A673 (cell line): ENCODE results near the gene PCOLCE2. TPM values are rescaled to one million over a fixed set of nuclear protein-coding genes. Genes with fewer than 3 reads are reported as not detected.

Experiments
- BruUV-seq: library from RNA; stranded (reverse); fragments of 400-500 nt; replicated peaks from 2 replicates; lab custom pipeline; 2021; lab: Mats Ljungman, UMichigan
- CTCF ChIA-PET: fragments of 300-600 bp; sonication (Branson Sonifier 250); formaldehyde crosslinking; loops from one replicate; lab custom pipeline; 2022; ENCODE audit warnings: antibody characterized with exemption; lab: Charles Lee
- POLR2A ChIA-PET: fragments of 300-600 bp; sonication (Branson Sonifier 250); formaldehyde crosslinking; loops from one replicate; lab custom pipeline; 2022; ENCODE audit warnings: antibody characterized with exemption; ENCODE audit not compliant: low non-redundant PET; lab: Charles Lee
- DNase-seq: peaks from one replicate; pipeline ENCODE4 v3.0.0-alpha.2; 2015; ENCODE audit warnings: low spot score
- H3K27ac ChIP-seq: fragments of 200-600 bp; sonication (generic); 2 replicates; pipeline ENCODE4 v1.5.1; 2016; ENCODE audit warnings: mixed run types, low read depth, mild to moderate bottlenecking, mixed read lengths, antibody characterized with exemption, low read length; ENCODE audit not compliant: poor library complexity, severe bottlenecking
- H3K27me3 ChIP-seq: fragments of 200-600 bp; sonication (generic); replicated peaks from 2 replicates; pipeline ENCODE4 v1.6.1; 2017; ENCODE audit warnings: mixed run types, low read depth, mild to moderate bottlenecking, mixed read lengths, antibody characterized with exemption, low read length; ENCODE audit not compliant: insufficient read depth, poor library complexity
- H3K36me3 ChIP-seq: fragments of 200-600 bp; sonication (generic); 2 replicates; pipeline ENCODE4 v1.6.1; 2016; ENCODE audit warnings: mixed run types, mild to moderate bottlenecking, mixed read lengths, antibody characterized with exemption, low read length; ENCODE audit not compliant: insufficient read depth, poor library complexity, severe bottlenecking
- H3K4me1 ChIP-seq: fragments of 200-600 bp; sonication (generic); 2 replicates; pipeline ENCODE4 v1.6.1; 2017; ENCODE audit warnings: mixed run types, mild to moderate bottlenecking, mixed read lengths, antibody characterized with exemption, low read length; ENCODE audit not compliant: insufficient read depth, poor library complexity, severe bottlenecking
- H3K4me3 ChIP-seq: fragments of 200-600 bp; sonication (generic); 2 replicates; pipeline ENCODE4 v1.5.1; 2016; ENCODE audit warnings: low read depth, mixed run types, mild to moderate bottlenecking, mixed read lengths, low read length; ENCODE audit not compliant: poor library complexity, severe bottlenecking
- H3K9me3 ChIP-seq: fragments of 200-600 bp; sonication (generic); 2 replicates; pipeline ENCODE4 v1.6.1; 2016; ENCODE audit warnings: mixed run types, low read depth, mild to moderate bottlenecking, mixed read lengths, antibody characterized with exemption, low read length; ENCODE audit not compliant: poor library complexity, severe bottlenecking
- EZH2 ChIP-seq: fragments of 200-600 bp; sonication (generic); IDR thresholded peaks from 2 replicates; pipeline ENCODE4 v1.6.1; 2017; ENCODE audit warnings: borderline replicate concordance, low read depth, mild to moderate bottlenecking, mixed read lengths, antibody characterized with exemption, low read length; ENCODE audit not compliant: poor library complexity, severe bottlenecking
- intact Hi-C: fragments of 100-400 bp; cut with micrococcal nuclease; formaldehyde crosslinking; loops from one replicate; pipeline ENCODE4 v1.10.0; 2022; ENCODE audit not compliant: unreplicated experiment
- total RNA-seq: library from RNA; stranded (reverse); gene quantifications from 2 replicates; pipeline ENCODE4 v1.2.3, GENCODE V29; 2021
- TF ChIP-seq, protein P1 (sequence below): fragments of 300-800, 200-600 bp; sonication (generic); conservative IDR thresholded peaks from 2 replicates; pipeline ENCODE4 v1.5.1; 2017; ENCODE audit warnings: low read depth, mild to moderate bottlenecking, antibody characterized with exemption, low read length, moderate library complexity, mixed read lengths

The PCOLCE2 gene
- total RNA-seq, 1 experiment from 2014 or later: 6.4 TPM

DNA sequence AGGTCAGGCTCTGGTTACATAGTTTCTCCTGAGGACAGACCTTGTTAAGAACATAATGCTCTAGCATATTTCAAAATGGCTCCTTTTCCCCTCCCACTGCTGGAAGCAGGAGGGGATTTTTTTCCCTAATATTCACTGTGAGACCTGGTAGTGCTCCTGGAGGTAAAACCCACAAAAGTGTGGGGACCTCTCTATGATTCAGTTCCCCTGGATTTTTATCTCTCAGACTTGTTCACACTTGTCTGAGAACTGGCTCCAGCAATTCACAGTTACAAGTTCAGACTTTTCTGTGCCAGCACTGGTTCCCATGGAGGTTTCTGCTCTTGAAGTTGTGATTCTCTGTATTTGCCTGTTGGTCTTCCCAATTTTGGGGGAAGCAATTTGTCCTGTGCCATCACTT, 36.3 kb upstream of the PCOLCE2 start:
- intact Hi-C loops: no loop called here
- BruUV-seq: no TSS peak

DNA sequence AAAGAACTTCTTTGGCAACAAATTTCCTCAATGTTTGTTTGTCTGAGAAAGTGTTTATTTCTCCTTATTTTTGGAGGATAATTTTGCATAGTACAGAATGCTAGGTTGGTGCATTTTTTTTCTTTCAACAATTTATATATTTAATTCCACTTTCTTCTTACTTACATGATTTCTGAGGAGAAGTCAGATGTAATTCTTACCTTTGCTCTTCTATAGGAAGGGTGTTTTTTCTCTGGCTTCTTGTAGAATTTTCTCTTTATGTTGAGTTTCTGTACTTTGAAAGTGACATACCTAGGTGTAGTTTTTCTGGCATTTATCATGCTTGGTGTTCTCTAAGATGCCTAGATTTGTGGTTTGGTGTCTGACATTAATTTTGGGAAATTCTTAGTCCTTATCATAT, 34.8 kb upstream of the PCOLCE2 start:
- intact Hi-C loops: no loop called here
- no peaks in the 10 kb centered on the region for H3K36me3 ChIP-seq
- CTCF ChIA-PET: no interaction called here
- no peak overlapping the region for H3K4me3 ChIP-seq
- no peak overlapping the region for H3K27ac ChIP-seq
- H3K9me3 ChIP-seq: no peaks in the 10 kb centered on the region
- TF ChIP-seq, protein P1, sequence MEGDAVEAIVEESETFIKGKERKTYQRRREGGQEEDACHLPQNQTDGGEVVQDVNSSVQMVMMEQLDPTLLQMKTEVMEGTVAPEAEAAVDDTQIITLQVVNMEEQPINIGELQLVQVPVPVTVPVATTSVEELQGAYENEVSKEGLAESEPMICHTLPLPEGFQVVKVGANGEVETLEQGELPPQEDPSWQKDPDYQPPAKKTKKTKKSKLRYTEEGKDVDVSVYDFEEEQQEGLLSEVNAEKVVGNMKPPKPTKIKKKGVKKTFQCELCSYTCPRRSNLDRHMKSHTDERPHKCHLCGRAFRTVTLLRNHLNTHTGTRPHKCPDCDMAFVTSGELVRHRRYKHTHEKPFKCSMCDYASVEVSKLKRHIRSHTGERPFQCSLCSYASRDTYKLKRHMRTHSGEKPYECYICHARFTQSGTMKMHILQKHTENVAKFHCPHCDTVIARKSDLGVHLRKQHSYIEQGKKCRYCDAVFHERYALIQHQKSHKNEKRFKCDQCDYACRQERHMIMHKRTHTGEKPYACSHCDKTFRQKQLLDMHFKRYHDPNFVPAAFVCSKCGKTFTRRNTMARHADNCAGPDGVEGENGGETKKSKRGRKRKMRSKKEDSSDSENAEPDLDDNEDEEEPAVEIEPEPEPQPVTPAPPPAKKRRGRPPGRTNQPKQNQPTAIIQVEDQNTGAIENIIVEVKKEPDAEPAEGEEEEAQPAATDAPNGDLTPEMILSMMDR: no peak
- no peak for TF ChIP-seq EZH2
- no peaks in the 10 kb centered on the region for H3K27me3 ChIP-seq
- POLR2A ChIA-PET: no interaction called here
- BruUV-seq: no TSS peak
- DNase-seq: no peak
- no peaks in the 10 kb centered on the region for H3K4me1 ChIP-seq

More for the DNA sequence above, 36.3 kb upstream of the PCOLCE2 start:
- no peak for DNase-seq
- no peaks in the 10 kb centered on the region for H3K9me3 ChIP-seq
- no peak for TF ChIP-seq EZH2
- TF ChIP-seq, protein P1: no peak
- no peaks in the 10 kb centered on the region for H3K4me1 ChIP-seq
- no peak overlapping the region for H3K4me3 ChIP-seq
- no peak overlapping the region for H3K27ac ChIP-seq
- H3K36me3 ChIP-seq: no peaks in the 10 kb centered on the region
- ChIA-PET CTCF (no interaction called here), POLR2A (no interaction called here)
- no peaks in the 10 kb centered on the region for H3K27me3 ChIP-seq

DNA sequence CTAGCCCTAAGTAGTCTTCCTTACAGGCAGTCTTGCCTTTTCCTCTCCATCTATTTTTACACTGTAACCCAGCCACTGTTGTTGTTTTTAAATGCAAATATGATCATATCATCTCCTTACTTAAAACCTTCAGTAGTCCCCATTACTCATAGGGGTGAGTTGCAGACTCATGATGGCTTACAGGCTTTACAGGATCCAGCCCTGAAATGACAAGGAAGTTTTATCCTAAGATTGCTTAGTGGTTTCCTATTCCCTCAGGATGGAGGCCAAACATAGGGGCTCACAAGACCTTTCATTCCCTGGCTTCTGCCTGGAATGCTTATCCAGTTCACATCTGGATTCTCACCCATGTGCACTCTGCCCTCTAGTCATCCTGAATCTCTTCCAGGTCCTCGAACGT, 27.7 kb upstream of the PCOLCE2 start:
- Histone ChIP-seq H3K9me3 (no peaks in the 10 kb centered on the region), H3K36me3 (no peaks in the 10 kb centered on the region), H3K4me3 (no peak overlapping the region), H3K4me1 (no peaks in the 10 kb centered on the region), H3K27me3 (peaks cover 14% of the 10 kb centered on the region), H3K27ac (no peak overlapping the region)
- POLR2A ChIA-PET: no interaction called here
- intact Hi-C loops: no loop called here
- TF ChIP-seq, protein P1: no peak
- TF ChIP-seq EZH2: no peak
- CTCF ChIA-PET: no interaction called here
- no peak for DNase-seq
- no TSS peak for BruUV-seq
